ENCODE measurements around the gene CDC20B. TPM values are rescaled to one million over a fixed set of nuclear protein-coding genes. Genes with fewer than 3 reads are reported as not detected.

Gene CDC20B
- total RNA-seq, 1 experiment from 2014 or later: not detected

GRCh38 chr5:55113327-55113726 lies 59.6 kb downstream of the CDC20B start:
- no peaks in the 10 kb centered on the region for H3K79me2 ChIP-seq (ENCODE audit: insufficient read depth, low read length)
- no peaks in the 10 kb centered on the region for H3K36me3 ChIP-seq (ENCODE audit: control insufficient read depth in 1 of 2, insufficient read depth in 2 of 2, low read length in 2 of 2)
- H2AFZ ChIP-seq (ENCODE audit: low read depth, low read length, poor library complexity, severe bottlenecking): no peak overlapping the region
- ChIA-PET CTCF (no interaction called here), POLR2A (no interaction called here), RAD21 (ENCODE audit: low non-redundant PET in 1 of 2, low total read pairs in 2 of 2, uncharacterized antibody in 2 of 2, unreplicated experiment in 2 of 2) (no interaction called here)
- no peak for TF ChIP-seq RAD21 (IDR thresholded peaks at IDR 0.05; ENCODE audit: low read depth)
- no peak for TF ChIP-seq REST (IDR thresholded peaks at IDR 0.05; ENCODE audit: low read depth)
- TF ChIP-seq CEBPB (IDR thresholded peaks at IDR 0.05; ENCODE audit: low read depth): no peak
- TF ChIP-seq EZH2phosphoT487 (IDR thresholded peaks at IDR 0.05; ENCODE audit: borderline replicate concordance): no peak
- TF ChIP-seq ZFX (IDR thresholded peaks at IDR 0.05): no peak
- no peak for TF ChIP-seq SRF (IDR thresholded peaks at IDR 0.05; ENCODE audit: low read depth)
- TF ChIP-seq ATF3 (IDR thresholded peaks at IDR 0.05): no peak
- no peak for TF ChIP-seq POLR2AphosphoS5 (IDR thresholded peaks at IDR 0.05; ENCODE audit: low read depth, low read length)
- TF ChIP-seq SP1 (IDR thresholded peaks at IDR 0.05; ENCODE audit: low read depth): no peak
- no peak for TF ChIP-seq YY1 (IDR thresholded peaks at IDR 0.05; ENCODE audit: extremely low read depth, insufficient replicate concordance, low read depth, low read length)
- no peak for TF ChIP-seq TCF7L2 (IDR thresholded peaks at IDR 0.05; ENCODE audit: borderline replicate concordance, extremely low read depth, insufficient read depth, insufficient read length)
- TF ChIP-seq ZNF274 (IDR thresholded peaks at IDR 0.05; ENCODE audit: low read depth, low read length): no peak
- TF ChIP-seq POLR2A (IDR thresholded peaks at IDR 0.05; ENCODE audit: borderline replicate concordance, extremely low read depth, insufficient read depth, insufficient read length): no peak
- TF ChIP-seq EZH2 (IDR thresholded peaks at IDR 0.05): no peak
- no peak for TF ChIP-seq MAX (IDR thresholded peaks at IDR 0.05)
- no peak for TF ChIP-seq CTCF (IDR thresholded peaks at IDR 0.05 in 2 of 3, conservative IDR thresholded peaks at IDR 0.05 in 1 of 3; ENCODE audit: borderline replicate concordance in 1 of 3, insufficient read depth in 1 of 3, low read depth in 2 of 3, low read length in 2 of 3)
- BruUV-seq (replicated peaks): no TSS peak
- H3K4me3 ChIP-seq (replicated peaks in 1 of 2; ENCODE audit: low read depth in 1 of 2, low read length in 2 of 2): no peak overlapping the region
- no peaks in the 10 kb centered on the region for H3K4me1 ChIP-seq (ENCODE audit: control insufficient read depth in 1 of 2, insufficient read depth in 2 of 2, low read length in 2 of 2)
- no peak overlapping the region for H3K27ac ChIP-seq (ENCODE audit: low read depth, low read length)
- H3K9me3 ChIP-seq (ENCODE audit: control insufficient read depth in 1 of 2, insufficient read depth in 1 of 2, low read depth in 1 of 2, low read length in 2 of 2): no peaks in the 10 kb centered on the region
- ATAC-seq (no peak), DNase-seq (ENCODE audit: low read depth, low spot score) (no peak)
- no peaks in the 10 kb centered on the region for H4K20me1 ChIP-seq (ENCODE audit: insufficient read depth)
- H3K9me2 ChIP-seq (ENCODE audit: insufficient read depth): no peaks in the 10 kb centered on the region
- no peak overlapping the region for H3K4me2 ChIP-seq (ENCODE audit: low read length)
- no peak overlapping the region for H3K9ac ChIP-seq (ENCODE audit: low read length)
- H3K27me3 ChIP-seq (ENCODE audit: insufficient read depth, low read length): peaks cover 44% of the 10 kb centered on the region; the same call in 1 of the 2 replicates
- intact Hi-C loops (cut with micrococcal nuclease): no loop called here
